Activated T-cell treated with anti-CD3 and anti-CD28 coated beads, Interleukin-2, amount 50 U/mL, for 24 hours (primary cell): ENCODE results near the gene PAM.

Experiments
- DNase-seq: peaks from one replicate; pipeline ENCODE4 v3.0.0-alpha.2; 2020
- H3K27ac Mint-ChIP-seq: 2 replicates; pipeline ENCODE4 v1.8.0; 2020; ENCODE audit warnings: mild to moderate bottlenecking, mixed read lengths
- H3K27me3 Mint-ChIP-seq: 2 replicates; pipeline ENCODE4 v1.8.0; 2020; ENCODE audit warnings: mixed read lengths
- H3K36me3 Mint-ChIP-seq: 2 replicates; pipeline ENCODE4 v1.8.0; 2020; ENCODE audit warnings: low read depth, mixed read lengths
- H3K4me1 Mint-ChIP-seq: 2 replicates; pipeline ENCODE4 v1.8.0; 2020; ENCODE audit warnings: low read depth, mixed read lengths
- H3K4me3 Mint-ChIP-seq: 2 replicates; pipeline ENCODE4 v1.8.0; 2020; ENCODE audit warnings: mild to moderate bottlenecking, moderate library complexity, mixed read lengths
- H3K9me3 Mint-ChIP-seq: 2 replicates; pipeline ENCODE4 v1.8.0; 2020; ENCODE audit warnings: mixed read lengths

The PAM gene

GRCh38 chr5:102800427-102800826, 45.3 kb downstream of the PAM start:
- no peaks in the 10 kb centered on the region for H3K9me3 Mint-ChIP-seq
- no peak for DNase-seq
- H3K4me3 Mint-ChIP-seq: no peak overlapping the region
- peaks cover 55% of the 10 kb centered on the region for H3K4me1 Mint-ChIP-seq
- no peak overlapping the region for H3K27ac Mint-ChIP-seq
- H3K27me3 Mint-ChIP-seq: no peaks in the 10 kb centered on the region
- peaks cover 20% of the 10 kb centered on the region for H3K36me3 Mint-ChIP-seq

- DNase-seq: no peak
- no peak overlapping the region for H3K27ac Mint-ChIP-seq
- no peaks in the 10 kb centered on the region for H3K9me3 Mint-ChIP-seq
- no peaks in the 10 kb centered on the region for H3K27me3 Mint-ChIP-seq
- H3K4me1 Mint-ChIP-seq: peaks cover 48% of the 10 kb centered on the region
- H3K36me3 Mint-ChIP-seq: peaks cover 21% of the 10 kb centered on the region
- no peak overlapping the region for H3K4me3 Mint-ChIP-seq
Measured at GRCh38 chr5:102801371-102801770, 46.3 kb downstream of the PAM start.

GRCh38 chr5:102802708-102803458, 47.8 kb downstream of the PAM start:
- Mint-ChIP-seq H3K36me3 (peaks cover 17% of the 10 kb centered on the region), H3K4me1 (peaks cover 45% of the 10 kb centered on the region), H3K27ac (no peak overlapping the region), H3K9me3 (no peaks in the 10 kb centered on the region), H3K4me3 (no peak overlapping the region), H3K27me3 (no peaks in the 10 kb centered on the region)
- DNase-seq: no peak

GRCh38 chr5:102807878-102808502, 52.9 kb downstream of the PAM start:
- H3K36me3 Mint-ChIP-seq: peaks cover 33% of the 10 kb centered on the region
- H3K27ac Mint-ChIP-seq: no peak overlapping the region
- H3K4me3 Mint-ChIP-seq: no peak overlapping the region
- no peaks in the 10 kb centered on the region for H3K27me3 Mint-ChIP-seq
- peaks cover 20% of the 10 kb centered on the region for H3K4me1 Mint-ChIP-seq
- H3K9me3 Mint-ChIP-seq: no peaks in the 10 kb centered on the region
- no peak for DNase-seq

GRCh38 chr5:102809033-102809432, 53.9 kb downstream of the PAM start:
- DNase-seq: no peak
- H3K4me3 Mint-ChIP-seq: no peak overlapping the region
- peaks cover 33% of the 10 kb centered on the region for H3K36me3 Mint-ChIP-seq
- peaks cover 18% of the 10 kb centered on the region for H3K4me1 Mint-ChIP-seq
- H3K9me3 Mint-ChIP-seq: no peaks in the 10 kb centered on the region
- H3K27ac Mint-ChIP-seq: no peak overlapping the region
- no peaks in the 10 kb centered on the region for H3K27me3 Mint-ChIP-seq

- DNase-seq: no peak
- Mint-ChIP-seq H3K36me3 (peaks cover 20% of the 10 kb centered on the region), H3K27me3 (no peaks in the 10 kb centered on the region), H3K27ac (no peak overlapping the region), H3K9me3 (no peaks in the 10 kb centered on the region), H3K4me1 (peaks cover 37% of the 10 kb centered on the region), H3K4me3 (no peak overlapping the region)
Measured at GRCh38 chr5:102811972-102812371, 56.9 kb downstream of the PAM start.

- no peak overlapping the region for H3K27ac Mint-ChIP-seq
- peaks cover 31% of the 10 kb centered on the region for H3K4me1 Mint-ChIP-seq
- no peak for DNase-seq
- no peak overlapping the region for H3K4me3 Mint-ChIP-seq
- no peaks in the 10 kb centered on the region for H3K9me3 Mint-ChIP-seq
- H3K27me3 Mint-ChIP-seq: no peaks in the 10 kb centered on the region
- H3K36me3 Mint-ChIP-seq: peaks cover 16% of the 10 kb centered on the region
Measured at GRCh38 chr5:102813740-102814139, 58.6 kb downstream of the PAM start.

GRCh38 chr5:102815084-102815483, 60.0 kb downstream of the PAM start:
- no peak overlapping the region for H3K4me3 Mint-ChIP-seq
- no peaks in the 10 kb centered on the region for H3K27me3 Mint-ChIP-seq
- no peak overlapping the region for H3K27ac Mint-ChIP-seq
- peaks cover 10% of the 10 kb centered on the region for H3K36me3 Mint-ChIP-seq
- peaks cover 31% of the 10 kb centered on the region for H3K4me1 Mint-ChIP-seq
- H3K9me3 Mint-ChIP-seq: no peaks in the 10 kb centered on the region
- no peak for DNase-seq

- Mint-ChIP-seq H3K9me3 (no peaks in the 10 kb centered on the region), H3K36me3 (peaks cover 10% of the 10 kb centered on the region), H3K27ac (no peak overlapping the region), H3K4me3 (no peak overlapping the region), H3K27me3 (no peaks in the 10 kb centered on the region), H3K4me1 (peaks cover 31% of the 10 kb centered on the region)
- no peak for DNase-seq
Measured at GRCh38 chr5:102815540-102816332, 60.6 kb downstream of the PAM start.

GRCh38 chr5:102818345-102818744, 63.2 kb downstream of the PAM start:
- no peak for DNase-seq
- Mint-ChIP-seq H3K27me3 (no peaks in the 10 kb centered on the region), H3K36me3 (peaks cover 8% of the 10 kb centered on the region), H3K9me3 (no peaks in the 10 kb centered on the region), H3K4me3 (no peak overlapping the region), H3K4me1 (peaks cover 36% of the 10 kb centered on the region), H3K27ac (no peak overlapping the region)

GRCh38 chr5:102818934-102819333, 63.8 kb downstream of the PAM start:
- no peak for DNase-seq
- Mint-ChIP-seq H3K9me3 (no peaks in the 10 kb centered on the region), H3K36me3 (peaks cover 8% of the 10 kb centered on the region), H3K27me3 (no peaks in the 10 kb centered on the region), H3K27ac (no peak overlapping the region), H3K4me3 (no peak overlapping the region), H3K4me1 (peaks cover 42% of the 10 kb centered on the region)

- no peaks in the 10 kb centered on the region for H3K27me3 Mint-ChIP-seq
- H3K4me3 Mint-ChIP-seq: no peak overlapping the region
- H3K27ac Mint-ChIP-seq: no peak overlapping the region
- peaks cover 8% of the 10 kb centered on the region for H3K36me3 Mint-ChIP-seq
- H3K9me3 Mint-ChIP-seq: no peaks in the 10 kb centered on the region
- DNase-seq: no peak
- H3K4me1 Mint-ChIP-seq: peaks cover 42% of the 10 kb centered on the region
Measured at GRCh38 chr5:102819634-102820033, 64.5 kb downstream of the PAM start.

GRCh38 chr5:102823441-102823874, 68.4 kb downstream of the PAM start:
- no peaks in the 10 kb centered on the region for H3K9me3 Mint-ChIP-seq
- no peaks in the 10 kb centered on the region for H3K27me3 Mint-ChIP-seq
- no peak overlapping the region for H3K4me3 Mint-ChIP-seq
- H3K27ac Mint-ChIP-seq: peak overlapping the region; percentile 29
- no peak for DNase-seq
- H3K36me3 Mint-ChIP-seq: peaks cover 10% of the 10 kb centered on the region
- H3K4me1 Mint-ChIP-seq: peaks cover 33% of the 10 kb centered on the region

- Mint-ChIP-seq H3K27ac (no peak overlapping the region), H3K36me3 (peaks cover 11% of the 10 kb centered on the region), H3K9me3 (no peaks in the 10 kb centered on the region), H3K4me1 (peaks cover 36% of the 10 kb centered on the region), H3K4me3 (no peak overlapping the region), H3K27me3 (no peaks in the 10 kb centered on the region)
- no peak for DNase-seq
Measured at GRCh38 chr5:102826629-102827028, 71.5 kb downstream of the PAM start.

GRCh38 chr5:102830241-102830640, 75.1 kb downstream of the PAM start:
- Mint-ChIP-seq H3K27ac (no peak overlapping the region), H3K27me3 (no peaks in the 10 kb centered on the region), H3K4me1 (peaks cover 31% of the 10 kb centered on the region), H3K36me3 (peaks cover 11% of the 10 kb centered on the region), H3K9me3 (no peaks in the 10 kb centered on the region), H3K4me3 (no peak overlapping the region)
- no peak for DNase-seq
